SK-N-SH treated with all-trans-retinoic acid at 6 μM for 48 hours (cell line): ENCODE measurements around the gene SRRD.

Source experiments
- ATAC-seq: fragments of 200-7000 bp; cut with Tn5 transposase; 3 replicates; pipeline ENCODE4 v1.9.1; 2020; ENCODE audit warnings: mild to moderate bottlenecking, moderate library complexity
- ARNTL ChIP-seq: fragments of 450-650 bp; formaldehyde crosslinking; IDR thresholded peaks from 2 replicates; pipeline ENCODE4 v1.5.0; 2020; ENCODE audit warnings: low read depth, mild to moderate bottlenecking, moderate library complexity, borderline replicate concordance
- BACH2 ChIP-seq: fragments of 250-450 bp; sonication (Bioruptor Pico); IDR thresholded peaks from 2 replicates; pipeline ENCODE4 v1.9.0; 2021; ENCODE audit warnings: mild to moderate bottlenecking, borderline replicate concordance
- CSDC2 ChIP-seq: fragments of 250-450 bp; sonication (Bioruptor Pico); IDR thresholded peaks from 2 replicates; pipeline ENCODE4 v1.5.0; 2020; ENCODE audit warnings: mild to moderate bottlenecking, moderate library complexity
- ESRRG ChIP-seq: fragments of 250-450 bp; sonication (Bioruptor Pico); IDR thresholded peaks from 2 replicates; pipeline ENCODE4 v1.6.1; 2021; ENCODE audit warnings: mild to moderate bottlenecking
- GLIS3 ChIP-seq: fragments of 250-450 bp; sonication (Bioruptor Pico); IDR thresholded peaks from 2 replicates; pipeline ENCODE4 v1.5.0; 2020; ENCODE audit warnings: mild to moderate bottlenecking, moderate library complexity
- ISL1 ChIP-seq: fragments of 250-450 bp; sonication (Bioruptor Pico); IDR thresholded peaks from 2 replicates; pipeline ENCODE4 v2.1.2; 2022; ENCODE audit warnings: mild to moderate bottlenecking, moderate library complexity
- OSR1 ChIP-seq: fragments of 250-450 bp; sonication (Bioruptor Pico); IDR thresholded peaks from 2 replicates; pipeline ENCODE4 v1.8.0; 2022; ENCODE audit warnings: moderate library complexity, mild to moderate bottlenecking, inconsistent platforms
- PATZ1 ChIP-seq: fragments of 250-450 bp; sonication (Bioruptor Pico); IDR thresholded peaks from 2 replicates; pipeline ENCODE4 v1.8.0; 2020; ENCODE audit warnings: mild to moderate bottlenecking, moderate library complexity, borderline replicate concordance
- POU6F1 ChIP-seq: fragments of 250-450 bp; sonication (Bioruptor Pico); IDR thresholded peaks from 2 replicates; pipeline ENCODE4 v1.8.0; 2021; ENCODE audit warnings: low read depth, mild to moderate bottlenecking, moderate library complexity, borderline replicate concordance
- PPARA ChIP-seq: fragments of 250-450 bp; sonication (Bioruptor Pico); IDR thresholded peaks from 2 replicates; pipeline ENCODE4 v1.5.0; 2020; ENCODE audit warnings: mild to moderate bottlenecking, borderline replicate concordance
- RARB ChIP-seq: fragments of 250-450 bp; sonication (Bioruptor Pico); IDR thresholded peaks from 2 replicates; pipeline ENCODE4 v1.8.0; 2021; ENCODE audit warnings: mild to moderate bottlenecking, moderate library complexity
- SNAI2 ChIP-seq: fragments of 250-450 bp; sonication (Bioruptor Pico); IDR thresholded peaks from 2 replicates; pipeline ENCODE4 v1.5.0; 2020; ENCODE audit warnings: mild to moderate bottlenecking, moderate library complexity
- TCF4 ChIP-seq: fragments of 250-450 bp; sonication (Bioruptor Pico); IDR thresholded peaks from 2 replicates; pipeline ENCODE4 v1.8.0; 2021; ENCODE audit warnings: mild to moderate bottlenecking, moderate library complexity, borderline replicate concordance
- TOX ChIP-seq: fragments of 250-450 bp; sonication (Bioruptor Pico); IDR thresholded peaks from 2 replicates; pipeline ENCODE4 v1.8.0; 2021; ENCODE audit warnings: mild to moderate bottlenecking, moderate library complexity, borderline replicate concordance
- TSHZ2 ChIP-seq: fragments of 250-450 bp; sonication (Bioruptor Pico); IDR thresholded peaks from 2 replicates; pipeline ENCODE4 v1.5.0; 2020; ENCODE audit warnings: mild to moderate bottlenecking, moderate library complexity
- ZC3H10 ChIP-seq: fragments of 250-450 bp; sonication (Bioruptor Pico); IDR thresholded peaks from 2 replicates; pipeline ENCODE4 v1.5.1; 2021; ENCODE audit warnings: mild to moderate bottlenecking, moderate library complexity
- ZFP3 ChIP-seq: fragments of 250-450 bp; sonication (Bioruptor Pico); IDR thresholded peaks from 2 replicates; pipeline ENCODE4 v1.5.0; 2020; ENCODE audit warnings: mild to moderate bottlenecking, moderate library complexity
- ZFP30 ChIP-seq: fragments of 450-650 bp; formaldehyde crosslinking; IDR thresholded peaks from 2 replicates; pipeline ENCODE4 v1.5.0; 2022; ENCODE audit warnings: mild to moderate bottlenecking, moderate library complexity
- ZNF565 ChIP-seq: fragments of 450-650 bp; formaldehyde crosslinking; conservative IDR thresholded peaks from 2 replicates; pipeline ENCODE4 v1.5.0; 2020; ENCODE audit warnings: low read depth, mild to moderate bottlenecking, moderate library complexity
- ZNF70 ChIP-seq: fragments of 450-650 bp; formaldehyde crosslinking; IDR thresholded peaks from 2 replicates; pipeline ENCODE4 v1.5.0; 2020; ENCODE audit warnings: mild to moderate bottlenecking, moderate library complexity
- ZNF8 ChIP-seq: fragments of 450-650 bp; formaldehyde crosslinking; IDR thresholded peaks from 2 replicates; pipeline ENCODE4 v1.5.0; 2020; ENCODE audit warnings: mild to moderate bottlenecking, moderate library complexity

Gene SRRD

GRCh38 chr22:26446808-26447515 is 36.7 kb upstream of the SRRD start:
- ATAC-seq = no peak
- TF ChIP-seq PATZ1 (CRISPR knock-in tag) = no peak
- no peak for TF ChIP-seq TSHZ2 (CRISPR knock-in tag)
- TF ChIP-seq ISL1 (CRISPR knock-in tag) = no peak
- TF ChIP-seq POU6F1 (CRISPR knock-in tag) = no peak
- TF ChIP-seq ZFP3 (CRISPR knock-in tag) = no peak
- no peak for TF ChIP-seq TOX
- no peak for TF ChIP-seq BACH2 (CRISPR knock-in tag)
- no peak for TF ChIP-seq ZFP30 (CRISPR knock-in tag)
- TF ChIP-seq OSR1 (CRISPR knock-in tag) = no peak
- no peak for TF ChIP-seq ARNTL (CRISPR knock-in tag)
- no peak for TF ChIP-seq ZNF565 (CRISPR knock-in tag)
- TF ChIP-seq ZNF70 (CRISPR knock-in tag) = no peak
- TF ChIP-seq GLIS3 (CRISPR knock-in tag) = no peak
- TF ChIP-seq PPARA = no peak
- no peak for TF ChIP-seq SNAI2
- TF ChIP-seq ZNF8 (CRISPR knock-in tag) = no peak
- no peak for TF ChIP-seq RARB (CRISPR knock-in tag)
- no peak for TF ChIP-seq TCF4 (CRISPR knock-in tag)
- no peak for TF ChIP-seq ESRRG (CRISPR knock-in tag)
- TF ChIP-seq CSDC2 (CRISPR knock-in tag) = no peak

- ATAC-seq = no peak
Observed at GRCh38 chr22:26447584-26448329, 35.9 kb upstream of the SRRD start.

More at GRCh38 chr22:26447584-26448329, 35.9 kb upstream of the SRRD start:
- TF ChIP-seq ESRRG (CRISPR knock-in tag) = no peak
- TF ChIP-seq SNAI2 = no peak
- TF ChIP-seq ZFP30 (CRISPR knock-in tag) = no peak
- no peak for TF ChIP-seq OSR1 (CRISPR knock-in tag)
- TF ChIP-seq ZC3H10 = no peak
- no peak for TF ChIP-seq POU6F1 (CRISPR knock-in tag)
- no peak for TF ChIP-seq GLIS3 (CRISPR knock-in tag)
- TF ChIP-seq ZNF8 (CRISPR knock-in tag) = no peak
- no peak for TF ChIP-seq TSHZ2 (CRISPR knock-in tag)
- TF ChIP-seq ARNTL (CRISPR knock-in tag) = no peak
